ENCODE measurements around the gene MSGN1. TPM values are rescaled to one million over a fixed set of nuclear protein-coding genes. Genes with fewer than 3 reads are reported as not detected.

Gene MSGN1
- total RNA-seq, 1 donor from 2014 or later = not detected

DNA sequence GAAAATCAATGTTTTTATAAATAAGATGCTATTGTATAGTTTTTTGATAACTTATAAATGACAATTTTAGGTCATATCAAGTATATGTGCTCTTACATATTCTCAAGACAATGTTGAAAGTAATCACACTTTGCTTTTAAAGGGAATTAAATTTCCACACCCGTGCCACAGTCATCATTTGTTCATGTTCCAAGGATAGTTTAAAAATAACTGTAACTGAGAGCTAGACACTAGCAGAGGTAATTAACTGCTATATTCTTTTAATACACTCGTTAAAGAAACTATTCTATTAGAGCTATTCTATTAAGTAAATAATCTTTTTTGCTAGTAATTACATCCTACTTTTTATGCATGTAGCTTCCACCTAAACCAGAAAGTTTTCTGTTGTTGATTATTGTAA lies 44.3 kb upstream of the MSGN1 start:
- H3K9ac ChIP-seq (ENCODE audit: low read length) = no peak overlapping the region
- TF ChIP-seq, protein P1, sequence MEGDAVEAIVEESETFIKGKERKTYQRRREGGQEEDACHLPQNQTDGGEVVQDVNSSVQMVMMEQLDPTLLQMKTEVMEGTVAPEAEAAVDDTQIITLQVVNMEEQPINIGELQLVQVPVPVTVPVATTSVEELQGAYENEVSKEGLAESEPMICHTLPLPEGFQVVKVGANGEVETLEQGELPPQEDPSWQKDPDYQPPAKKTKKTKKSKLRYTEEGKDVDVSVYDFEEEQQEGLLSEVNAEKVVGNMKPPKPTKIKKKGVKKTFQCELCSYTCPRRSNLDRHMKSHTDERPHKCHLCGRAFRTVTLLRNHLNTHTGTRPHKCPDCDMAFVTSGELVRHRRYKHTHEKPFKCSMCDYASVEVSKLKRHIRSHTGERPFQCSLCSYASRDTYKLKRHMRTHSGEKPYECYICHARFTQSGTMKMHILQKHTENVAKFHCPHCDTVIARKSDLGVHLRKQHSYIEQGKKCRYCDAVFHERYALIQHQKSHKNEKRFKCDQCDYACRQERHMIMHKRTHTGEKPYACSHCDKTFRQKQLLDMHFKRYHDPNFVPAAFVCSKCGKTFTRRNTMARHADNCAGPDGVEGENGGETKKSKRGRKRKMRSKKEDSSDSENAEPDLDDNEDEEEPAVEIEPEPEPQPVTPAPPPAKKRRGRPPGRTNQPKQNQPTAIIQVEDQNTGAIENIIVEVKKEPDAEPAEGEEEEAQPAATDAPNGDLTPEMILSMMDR (IDR thresholded peaks at IDR 0.05; ENCODE audit: insufficient read depth, low read depth, low read length) = no peak
- no peak for TF ChIP-seq EZH2 (IDR thresholded peaks at IDR 0.05; ENCODE audit: insufficient read depth, low read length)
- H3K79me2 ChIP-seq (ENCODE audit: insufficient read depth, low read length) = no peaks in the 10 kb centered on the region
- no peak overlapping the region for H3K4me3 Mint-ChIP-seq (ENCODE audit: unreplicated experiment)
- H3K4me2 ChIP-seq (ENCODE audit: low read length) = no peak overlapping the region
- H3K27me3 Mint-ChIP-seq (ENCODE audit: low read depth, unreplicated experiment) = no peaks in the 10 kb centered on the region
- no peaks in the 10 kb centered on the region for H3K9me3 ChIP-seq (ENCODE audit: insufficient read depth, low read depth, low read length)
- H3K4me3 ChIP-seq (ENCODE audit: insufficient read depth, low read depth, low read length) = no peak overlapping the region
- no peak overlapping the region for H3K27ac ChIP-seq (ENCODE audit: low read depth, low read length)
- no peak for DNase-seq (ENCODE audit: low read depth)
- H3K36me3 ChIP-seq (ENCODE audit: insufficient read depth, low read length) = peaks cover 20% of the 10 kb centered on the region
- H3K4me1 Mint-ChIP-seq (ENCODE audit: low read depth, unreplicated experiment) = no peaks in the 10 kb centered on the region
- H3K9me3 Mint-ChIP-seq (ENCODE audit: unreplicated experiment) = no peaks in the 10 kb centered on the region
- FAIRE-seq = no peak
- H2AFZ ChIP-seq (ENCODE audit: low read depth, low read length) = no peak overlapping the region
- H3K27ac Mint-ChIP-seq (ENCODE audit: unreplicated experiment) = no peak overlapping the region
- H3K4me1 ChIP-seq (ENCODE audit: insufficient read depth, low read length) = no peaks in the 10 kb centered on the region
- H3K36me3 Mint-ChIP-seq (ENCODE audit: low read depth, unreplicated experiment) = peaks cover 1% of the 10 kb centered on the region
- no peaks in the 10 kb centered on the region for H4K20me1 ChIP-seq (ENCODE audit: insufficient read depth, low read length)
- no peaks in the 10 kb centered on the region for H3K27me3 ChIP-seq (ENCODE audit: insufficient read depth, low read length)

DNA sequence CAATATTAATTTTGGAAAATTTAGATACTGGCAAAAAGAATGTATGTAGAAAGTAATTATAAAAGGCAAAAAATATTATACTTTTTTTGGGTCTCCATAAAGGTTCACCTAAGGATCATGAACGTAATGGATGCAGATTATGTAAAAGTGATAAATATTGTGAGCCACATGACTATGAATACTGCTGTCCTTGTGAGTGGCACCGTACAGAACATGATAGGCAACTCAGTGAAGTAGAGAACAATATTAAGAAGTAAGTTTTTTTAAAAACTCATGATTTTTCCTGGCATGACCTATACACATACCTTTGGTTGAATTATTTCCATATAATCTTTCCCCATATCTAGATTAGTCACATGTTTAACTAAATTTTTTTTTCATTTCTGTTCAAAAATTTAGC lies 43.7 kb upstream of the MSGN1 start:
- Histone ChIP-seq H3K79me2 (ENCODE audit: insufficient read depth, low read length) (no peaks in the 10 kb centered on the region), H3K27ac (ENCODE audit: low read depth, low read length) (no peak overlapping the region), H3K4me2 (ENCODE audit: low read length) (no peak overlapping the region), H3K9me3 (ENCODE audit: insufficient read depth, low read depth, low read length) (no peaks in the 10 kb centered on the region), H3K27me3 (ENCODE audit: insufficient read depth, low read length) (no peaks in the 10 kb centered on the region), H3K4me3 (ENCODE audit: insufficient read depth, low read depth, low read length) (no peak overlapping the region), H3K36me3 (ENCODE audit: insufficient read depth, low read length) (peaks cover 19% of the 10 kb centered on the region), H3K9ac (ENCODE audit: low read length) (no peak overlapping the region), H2AFZ (ENCODE audit: low read depth, low read length) (no peak overlapping the region), H3K4me1 (ENCODE audit: insufficient read depth, low read length) (no peaks in the 10 kb centered on the region), H4K20me1 (ENCODE audit: insufficient read depth, low read length) (no peaks in the 10 kb centered on the region)
- DNase-seq (ENCODE audit: low read depth) (no peak), FAIRE-seq (no peak)
- H3K27me3 Mint-ChIP-seq (ENCODE audit: low read depth, unreplicated experiment) = no peaks in the 10 kb centered on the region
- no peaks in the 10 kb centered on the region for H3K4me1 Mint-ChIP-seq (ENCODE audit: low read depth, unreplicated experiment)
- H3K27ac Mint-ChIP-seq (ENCODE audit: unreplicated experiment) = no peak overlapping the region
- TF ChIP-seq, protein P1 (IDR thresholded peaks at IDR 0.05; ENCODE audit: insufficient read depth, low read depth, low read length) = no peak
- TF ChIP-seq EZH2 (IDR thresholded peaks at IDR 0.05; ENCODE audit: insufficient read depth, low read length) = no peak
- peaks cover 1% of the 10 kb centered on the region for H3K36me3 Mint-ChIP-seq (ENCODE audit: low read depth, unreplicated experiment)
- no peaks in the 10 kb centered on the region for H3K9me3 Mint-ChIP-seq (ENCODE audit: unreplicated experiment)
- no peak overlapping the region for H3K4me3 Mint-ChIP-seq (ENCODE audit: unreplicated experiment)

DNA sequence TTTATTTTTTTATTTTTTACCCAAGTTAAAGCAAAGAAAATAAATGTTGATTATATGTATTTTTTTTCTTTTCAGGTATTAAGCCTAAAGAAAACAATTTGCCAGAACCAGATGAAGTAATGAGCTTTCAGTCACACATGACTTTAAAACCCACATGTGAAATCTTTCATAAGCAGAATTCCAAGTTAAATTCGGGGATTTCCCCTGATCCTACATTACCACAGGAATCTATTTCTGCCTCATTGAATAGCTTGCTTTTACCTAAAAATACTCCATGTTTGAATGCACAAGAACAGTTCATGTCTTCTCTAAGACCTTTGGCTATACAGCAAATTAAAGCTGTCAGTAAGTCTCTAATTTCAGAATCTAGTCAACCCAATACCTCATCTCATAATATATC lies 35.7 kb upstream of the MSGN1 start:
- Histone ChIP-seq H3K9me3 (ENCODE audit: insufficient read depth, low read depth, low read length) (no peaks in the 10 kb centered on the region), H3K79me2 (ENCODE audit: insufficient read depth, low read length) (no peaks in the 10 kb centered on the region), H3K27me3 (ENCODE audit: insufficient read depth, low read length) (no peaks in the 10 kb centered on the region), H3K4me3 (ENCODE audit: insufficient read depth, low read depth, low read length) (no peak overlapping the region), H3K4me2 (ENCODE audit: low read length) (no peak overlapping the region), H4K20me1 (ENCODE audit: insufficient read depth, low read length) (no peaks in the 10 kb centered on the region), H2AFZ (ENCODE audit: low read depth, low read length) (no peak overlapping the region), H3K36me3 (ENCODE audit: insufficient read depth, low read length) (peaks cover 17% of the 10 kb centered on the region), H3K27ac (ENCODE audit: low read depth, low read length) (no peak overlapping the region), H3K9ac (ENCODE audit: low read length) (no peak overlapping the region), H3K4me1 (ENCODE audit: insufficient read depth, low read length) (no peaks in the 10 kb centered on the region)
- no peak for FAIRE-seq
- no peak overlapping the region for H3K27ac Mint-ChIP-seq (ENCODE audit: unreplicated experiment)
- peaks cover 3% of the 10 kb centered on the region for H3K4me1 Mint-ChIP-seq (ENCODE audit: low read depth, unreplicated experiment)
- no peak overlapping the region for H3K4me3 Mint-ChIP-seq (ENCODE audit: unreplicated experiment)
- no peaks in the 10 kb centered on the region for H3K27me3 Mint-ChIP-seq (ENCODE audit: low read depth, unreplicated experiment)
- no peaks in the 10 kb centered on the region for H3K9me3 Mint-ChIP-seq (ENCODE audit: unreplicated experiment)
- peak; percentile 34 for DNase-seq (ENCODE audit: low read depth)
- H3K36me3 Mint-ChIP-seq (ENCODE audit: low read depth, unreplicated experiment) = peaks cover 1% of the 10 kb centered on the region
- TF ChIP-seq EZH2 (IDR thresholded peaks at IDR 0.05; ENCODE audit: insufficient read depth, low read length) = no peak
- TF ChIP-seq, protein P1 (IDR thresholded peaks at IDR 0.05; ENCODE audit: insufficient read depth, low read depth, low read length) = no peak

Data from astrocyte (in vitro differentiated cells and primary cell).